ENCODE data around the gene ARSB.

- TF ChIP-seq, protein P1, sequence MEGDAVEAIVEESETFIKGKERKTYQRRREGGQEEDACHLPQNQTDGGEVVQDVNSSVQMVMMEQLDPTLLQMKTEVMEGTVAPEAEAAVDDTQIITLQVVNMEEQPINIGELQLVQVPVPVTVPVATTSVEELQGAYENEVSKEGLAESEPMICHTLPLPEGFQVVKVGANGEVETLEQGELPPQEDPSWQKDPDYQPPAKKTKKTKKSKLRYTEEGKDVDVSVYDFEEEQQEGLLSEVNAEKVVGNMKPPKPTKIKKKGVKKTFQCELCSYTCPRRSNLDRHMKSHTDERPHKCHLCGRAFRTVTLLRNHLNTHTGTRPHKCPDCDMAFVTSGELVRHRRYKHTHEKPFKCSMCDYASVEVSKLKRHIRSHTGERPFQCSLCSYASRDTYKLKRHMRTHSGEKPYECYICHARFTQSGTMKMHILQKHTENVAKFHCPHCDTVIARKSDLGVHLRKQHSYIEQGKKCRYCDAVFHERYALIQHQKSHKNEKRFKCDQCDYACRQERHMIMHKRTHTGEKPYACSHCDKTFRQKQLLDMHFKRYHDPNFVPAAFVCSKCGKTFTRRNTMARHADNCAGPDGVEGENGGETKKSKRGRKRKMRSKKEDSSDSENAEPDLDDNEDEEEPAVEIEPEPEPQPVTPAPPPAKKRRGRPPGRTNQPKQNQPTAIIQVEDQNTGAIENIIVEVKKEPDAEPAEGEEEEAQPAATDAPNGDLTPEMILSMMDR (IDR thresholded peaks at IDR 0.05): no peak
- no peak for TF ChIP-seq POLR2A (IDR thresholded peaks at IDR 0.05)
Observed at GRCh38 chr5:78738104-78738503, 247.0 kb downstream of the ARSB start.
